Osteocyte (in vitro differentiated cells): ENCODE results near the gene KLF13. TPM values are rescaled to one million over a fixed set of nuclear protein-coding genes. Genes with fewer than 3 reads are reported as not detected.

ENCODE experiments used
- DNase-seq: peaks from one replicate; pipeline ENCODE4 v3.0.0; 2021; ENCODE audit warnings: mixed read lengths; ENCODE audit not compliant: unreplicated experiment; ENCODE audit errors: extremely low spot score
- H3K27ac Mint-ChIP-seq: one replicate; pipeline ENCODE4 v1.8.0; 2021; ENCODE audit warnings: mild to moderate bottlenecking, mixed read lengths; ENCODE audit not compliant: unreplicated experiment
- H3K27me3 Mint-ChIP-seq: one replicate; pipeline ENCODE4 v1.8.0; 2021; ENCODE audit warnings: mixed read lengths; ENCODE audit not compliant: unreplicated experiment
- H3K36me3 Mint-ChIP-seq: one replicate; pipeline ENCODE4 v1.8.0; 2021; ENCODE audit warnings: mixed read lengths; ENCODE audit not compliant: unreplicated experiment
- H3K4me1 Mint-ChIP-seq: one replicate; pipeline ENCODE4 v1.8.0; 2021; ENCODE audit warnings: mixed read lengths; ENCODE audit not compliant: unreplicated experiment
- H3K4me3 Mint-ChIP-seq: one replicate; pipeline ENCODE4 v1.8.0; 2021; ENCODE audit warnings: mild to moderate bottlenecking, moderate library complexity, mixed read lengths; ENCODE audit not compliant: unreplicated experiment
- H3K9me3 Mint-ChIP-seq: one replicate; pipeline ENCODE4 v1.8.0; 2021; ENCODE audit warnings: mixed read lengths; ENCODE audit not compliant: unreplicated experiment
- total RNA-seq: library from RNA; stranded (reverse); gene quantifications from 2 replicates; pipeline ENCODE4 v1.2.1, GENCODE V29; 2021
- TF ChIP-seq, protein P1 (sequence below): fragments of 200-600 bp; sonication (generic); IDR thresholded peaks from 2 replicates; pipeline ENCODE4 v1.5.0; 2021; ENCODE audit warnings: antibody characterized with exemption, mild to moderate bottlenecking, moderate library complexity

The KLF13 gene
- total RNA-seq, 1 donor from 2014 or later: 54.5 TPM

DNA sequence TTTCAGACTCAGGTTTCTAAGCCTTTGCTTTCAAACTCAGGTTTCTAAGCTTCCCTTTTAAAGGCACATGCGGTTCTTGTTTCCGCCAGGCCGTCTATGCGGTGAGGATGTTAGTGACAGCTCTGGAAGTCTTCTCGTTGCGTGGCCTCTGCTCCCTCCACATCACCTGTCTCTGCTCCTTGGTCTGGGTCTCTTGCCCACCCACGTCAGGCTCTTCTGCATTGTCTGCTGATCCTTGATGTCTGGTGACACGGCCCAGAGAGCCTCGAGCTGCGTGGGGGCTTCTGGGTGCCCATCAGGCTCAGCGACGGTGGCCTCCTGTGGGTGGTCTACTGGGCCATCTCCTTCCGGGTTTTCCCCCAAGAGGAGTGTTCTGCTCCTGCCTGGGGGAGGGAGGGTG is 30.5 kb downstream of the KLF13 start:
- Mint-ChIP-seq H3K9me3 (no peaks in the 10 kb centered on the region), H3K4me3 (no peak overlapping the region), H3K4me1 (peaks cover 65% of the 10 kb centered on the region), H3K27ac (no peak overlapping the region), H3K36me3 (peaks cover 3% of the 10 kb centered on the region), H3K27me3 (no peaks in the 10 kb centered on the region)
- TF ChIP-seq, protein P1, sequence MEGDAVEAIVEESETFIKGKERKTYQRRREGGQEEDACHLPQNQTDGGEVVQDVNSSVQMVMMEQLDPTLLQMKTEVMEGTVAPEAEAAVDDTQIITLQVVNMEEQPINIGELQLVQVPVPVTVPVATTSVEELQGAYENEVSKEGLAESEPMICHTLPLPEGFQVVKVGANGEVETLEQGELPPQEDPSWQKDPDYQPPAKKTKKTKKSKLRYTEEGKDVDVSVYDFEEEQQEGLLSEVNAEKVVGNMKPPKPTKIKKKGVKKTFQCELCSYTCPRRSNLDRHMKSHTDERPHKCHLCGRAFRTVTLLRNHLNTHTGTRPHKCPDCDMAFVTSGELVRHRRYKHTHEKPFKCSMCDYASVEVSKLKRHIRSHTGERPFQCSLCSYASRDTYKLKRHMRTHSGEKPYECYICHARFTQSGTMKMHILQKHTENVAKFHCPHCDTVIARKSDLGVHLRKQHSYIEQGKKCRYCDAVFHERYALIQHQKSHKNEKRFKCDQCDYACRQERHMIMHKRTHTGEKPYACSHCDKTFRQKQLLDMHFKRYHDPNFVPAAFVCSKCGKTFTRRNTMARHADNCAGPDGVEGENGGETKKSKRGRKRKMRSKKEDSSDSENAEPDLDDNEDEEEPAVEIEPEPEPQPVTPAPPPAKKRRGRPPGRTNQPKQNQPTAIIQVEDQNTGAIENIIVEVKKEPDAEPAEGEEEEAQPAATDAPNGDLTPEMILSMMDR: no peak
- no peak for DNase-seq

DNA sequence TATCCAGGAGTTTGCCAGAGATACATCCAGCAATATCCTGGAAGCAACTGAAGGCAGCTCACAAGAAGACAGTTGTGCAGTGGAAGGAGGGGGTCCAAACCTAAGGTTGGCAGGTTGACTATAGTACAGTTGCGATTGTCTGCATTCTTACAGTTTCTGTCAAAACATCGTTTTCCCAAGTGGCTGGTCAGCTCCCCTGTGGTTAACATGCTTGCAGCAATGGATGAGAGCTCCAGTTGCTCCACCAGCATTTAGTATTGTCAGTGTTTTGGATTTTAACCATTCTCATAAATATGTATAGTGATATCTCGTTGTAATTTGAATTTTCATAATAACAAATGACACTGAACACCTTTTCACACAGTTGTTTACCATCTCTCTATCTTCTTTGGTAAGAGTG is 31.5 kb downstream of the KLF13 start:
- Mint-ChIP-seq H3K9me3 (no peaks in the 10 kb centered on the region), H3K4me3 (no peak overlapping the region), H3K4me1 (peaks cover 62% of the 10 kb centered on the region), H3K27me3 (no peaks in the 10 kb centered on the region), H3K36me3 (peaks cover 3% of the 10 kb centered on the region), H3K27ac (no peak overlapping the region)
- DNase-seq: no peak
- TF ChIP-seq, protein P1: no peak

DNA sequence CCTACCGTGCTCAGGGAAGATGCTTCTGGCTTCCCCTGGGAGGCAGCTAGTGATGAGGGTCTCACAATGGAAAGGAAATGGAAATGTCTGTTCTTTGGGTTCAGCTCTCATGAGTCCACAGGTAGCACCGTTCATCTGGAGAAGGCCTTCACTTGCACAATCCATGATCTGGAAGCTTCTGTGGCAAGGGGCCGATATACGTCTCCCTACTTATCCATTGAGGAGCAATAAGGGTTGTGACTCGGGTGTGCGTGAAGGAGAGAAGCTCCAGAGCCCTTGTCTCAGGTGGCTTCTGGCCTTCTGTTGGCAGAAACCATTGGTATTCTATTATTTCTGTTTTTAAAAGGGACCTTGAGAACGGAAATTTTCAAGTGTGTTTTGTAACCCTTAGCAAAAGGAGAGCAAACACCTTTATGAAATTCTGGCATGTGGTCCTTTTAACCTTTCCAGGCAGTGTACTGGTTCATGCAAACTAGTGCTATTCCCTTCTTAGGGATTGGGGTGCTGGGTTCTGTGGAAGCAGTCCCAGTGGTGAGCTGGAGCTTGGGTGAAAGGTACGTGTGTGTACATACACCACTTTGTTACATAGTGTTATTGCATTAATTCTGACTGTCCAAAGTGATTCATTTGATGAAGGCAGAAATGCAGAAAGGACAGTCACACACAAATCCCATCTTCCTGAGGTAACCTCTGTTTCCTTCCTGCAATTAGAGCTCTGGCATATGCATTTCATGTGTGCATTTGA is 32.5 kb downstream of the KLF13 start:
- H3K9me3 Mint-ChIP-seq: no peaks in the 10 kb centered on the region
- no peaks in the 10 kb centered on the region for H3K27me3 Mint-ChIP-seq
- H3K36me3 Mint-ChIP-seq: peaks cover 3% of the 10 kb centered on the region
- H3K27ac Mint-ChIP-seq: no peak overlapping the region
- TF ChIP-seq, protein P1: no peak
- DNase-seq: no peak
- H3K4me3 Mint-ChIP-seq: no peak overlapping the region
- peaks cover 55% of the 10 kb centered on the region for H3K4me1 Mint-ChIP-seq

DNA sequence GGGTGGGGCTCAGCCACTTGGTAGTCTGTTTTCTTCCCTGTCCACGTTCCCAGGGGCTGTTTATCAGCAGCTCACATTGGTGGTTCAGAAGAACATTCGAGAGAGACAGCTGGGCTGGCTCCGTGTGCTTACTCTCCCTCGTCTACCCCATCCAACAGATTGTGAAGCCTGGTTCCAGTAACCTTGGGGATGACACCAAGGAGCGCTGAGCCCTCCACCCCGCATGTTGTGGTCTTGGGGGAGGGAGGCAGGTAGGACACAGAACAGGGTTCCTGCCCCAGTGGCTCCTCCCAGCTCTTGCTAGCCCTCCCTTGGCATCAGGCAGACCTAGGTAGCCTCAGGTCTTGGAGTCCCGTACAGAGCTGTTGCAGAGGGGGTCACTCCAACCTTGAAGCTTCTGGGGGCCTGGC is 33.1 kb downstream of the KLF13 start:
- H3K4me3 Mint-ChIP-seq: no peak overlapping the region
- TF ChIP-seq, protein P1: no peak

DNA sequence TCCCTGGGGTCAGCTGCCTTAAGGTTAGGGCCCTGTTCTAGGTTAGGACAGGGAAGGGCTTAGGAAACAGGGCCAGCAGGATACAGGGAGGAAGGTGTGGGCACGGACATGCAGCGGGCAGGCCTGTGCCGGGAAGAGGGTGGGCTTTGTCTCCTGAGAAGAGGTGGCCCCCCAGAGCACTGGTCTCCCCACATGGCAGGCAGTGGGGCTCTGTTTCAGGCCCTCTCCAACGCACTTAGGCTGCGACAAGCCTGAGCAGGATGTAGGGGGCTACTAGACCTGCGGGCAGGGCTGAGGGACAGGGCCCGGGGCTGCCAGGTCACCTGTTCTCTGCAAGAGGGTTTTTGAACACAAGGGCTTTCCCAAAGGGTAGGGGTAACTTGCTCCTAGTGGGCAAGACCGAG is 33.5 kb downstream of the KLF13 start:
- Mint-ChIP-seq H3K4me1 (peaks cover 56% of the 10 kb centered on the region), H3K27ac (no peak overlapping the region), H3K27me3 (no peaks in the 10 kb centered on the region), H3K4me3 (no peak overlapping the region), H3K9me3 (no peaks in the 10 kb centered on the region), H3K36me3 (peaks cover 3% of the 10 kb centered on the region)
- TF ChIP-seq, protein P1: no peak
- DNase-seq: no peak

More for the DNA sequence above, 33.1 kb downstream of the KLF13 start:
- DNase-seq: no peak
- Mint-ChIP-seq H3K9me3 (no peaks in the 10 kb centered on the region), H3K27ac (no peak overlapping the region), H3K36me3 (peaks cover 3% of the 10 kb centered on the region), H3K4me1 (peaks cover 55% of the 10 kb centered on the region), H3K27me3 (no peaks in the 10 kb centered on the region)
